NCI-H1105 (cell line): Measurements from ENCODE around the gene LAMC3.
A peak's percentile ranks its signal among the peaks of the same experiment; 100 is the strongest.

Experiments used
- DNase-seq: peaks from one replicate; lab custom pipeline; 2025; lab: John Stamatoyannopoulos, UW

The LAMC3 gene

GRCh38 chr9:131078427-131079366 is 69.7 kb downstream of the LAMC3 start:
- no peak for DNase-seq

DNA sequence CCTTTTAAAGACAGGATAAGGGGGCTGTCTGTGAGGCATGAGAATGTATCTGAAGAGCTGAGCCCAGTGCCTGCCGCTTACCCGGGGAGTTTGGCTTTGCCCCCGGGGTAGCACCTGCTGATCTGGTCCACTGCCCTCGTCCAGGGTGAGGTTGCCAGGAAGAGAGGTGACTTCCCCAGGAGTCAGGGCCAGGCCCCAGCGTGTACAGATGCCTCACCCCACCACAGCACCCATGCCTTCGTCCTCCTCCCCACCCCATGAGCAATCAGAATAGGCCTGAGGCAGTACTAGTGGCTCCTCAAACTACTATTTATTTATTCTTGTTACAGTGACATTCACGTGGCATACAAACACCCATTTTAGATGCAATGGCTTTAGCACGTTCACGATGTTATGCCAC is 71.6 kb downstream of the LAMC3 start:
- DNase-seq = no peak

- no peak for DNase-seq
Observed at GRCh38 chr9:131081868-131082267, 72.9 kb downstream of the LAMC3 start.

- DNase-seq = no peak
Observed at GRCh38 chr9:131082774-131083512, 74.0 kb downstream of the LAMC3 start.

DNA sequence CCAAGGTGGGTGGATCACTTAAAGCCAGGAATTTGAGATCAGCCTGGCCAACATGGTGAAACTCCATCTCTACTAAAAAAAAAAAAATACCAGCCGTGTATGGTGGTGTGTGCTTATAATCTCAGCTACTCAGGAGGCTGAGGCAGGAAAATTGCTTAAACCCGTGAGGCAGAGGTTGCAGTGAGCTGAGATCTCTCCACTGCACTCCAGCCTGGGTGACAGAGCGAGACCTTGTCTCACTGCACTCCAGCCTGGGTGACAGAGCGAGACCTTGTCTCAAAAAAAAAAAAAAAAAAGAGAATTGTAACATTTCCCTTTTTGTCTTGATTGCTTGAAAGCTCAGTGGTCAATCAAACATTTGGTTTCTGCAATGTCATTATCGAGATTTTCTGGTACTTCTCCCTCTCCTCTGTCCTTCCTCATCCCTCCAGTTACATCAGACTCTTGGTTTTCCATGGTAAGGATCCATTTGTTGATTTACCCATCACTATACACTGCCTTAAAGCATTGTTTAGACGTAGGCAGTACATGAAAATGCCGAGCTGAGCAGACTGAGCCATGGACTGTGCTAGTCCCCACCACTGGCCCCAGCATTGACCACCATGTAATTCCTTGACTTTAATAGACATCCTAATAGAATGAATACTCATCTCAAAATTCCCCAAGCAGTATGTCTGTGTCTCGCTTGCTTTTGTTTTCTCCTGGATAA is 75.8 kb downstream of the LAMC3 start:
- no peak for DNase-seq

- DNase-seq = no peak
Observed at GRCh38 chr9:131085370-131086122, 76.6 kb downstream of the LAMC3 start.

GRCh38 chr9:131087354-131087893 is 78.5 kb downstream of the LAMC3 start:
- no peak for DNase-seq

GRCh38 chr9:131090025-131090787 is 81.2 kb downstream of the LAMC3 start:
- no peak for DNase-seq

- DNase-seq = no peak
Observed at GRCh38 chr9:131091352-131091992, 82.5 kb downstream of the LAMC3 start.

GRCh38 chr9:131092030-131092429 is 83.1 kb downstream of the LAMC3 start:
- DNase-seq = no peak

DNA sequence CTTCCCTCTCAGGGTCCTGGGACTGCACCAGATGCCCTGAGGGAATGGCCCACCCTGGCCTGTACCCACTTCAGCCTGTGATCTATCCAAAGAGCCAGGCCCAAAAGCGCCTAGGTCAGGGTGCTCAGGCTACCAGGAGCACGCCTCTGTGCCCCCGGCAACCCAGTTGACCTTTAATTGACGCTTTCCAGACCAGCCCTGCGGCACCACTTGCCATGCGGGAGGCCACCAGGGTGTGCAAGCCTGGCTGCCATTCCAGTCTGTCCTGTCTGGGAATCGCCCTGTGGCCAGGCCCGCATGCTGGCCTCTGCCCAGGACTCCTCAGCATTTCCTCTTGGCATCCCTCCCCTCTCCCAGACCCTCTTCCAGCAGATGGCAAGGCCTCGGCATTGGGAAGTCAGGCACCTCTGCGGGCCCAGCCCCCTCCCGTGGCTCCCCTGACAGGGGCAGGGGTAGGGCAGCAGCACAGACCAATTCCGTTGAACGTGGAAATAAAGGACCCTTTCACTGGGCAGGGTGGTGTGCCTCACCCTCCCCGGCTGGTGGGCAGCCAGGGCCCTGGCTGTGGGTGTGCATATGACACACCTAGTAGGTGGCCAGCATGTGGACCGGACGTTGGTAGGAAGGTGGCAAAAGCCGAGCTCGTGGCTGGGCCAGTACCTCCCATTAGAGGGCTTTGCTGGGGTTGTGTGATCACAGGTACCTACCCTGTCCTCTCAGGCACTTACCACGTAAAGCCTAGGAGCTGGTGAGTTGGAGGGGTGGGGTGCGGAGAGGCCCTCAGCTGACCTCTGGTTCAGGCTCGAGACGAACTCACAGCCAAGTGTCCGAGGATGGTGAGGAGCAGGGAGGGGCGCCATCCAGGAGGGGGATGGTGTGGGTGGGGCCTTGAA is 83.8 kb downstream of the LAMC3 start:
- no peak for DNase-seq

GRCh38 chr9:131094015-131094414 is 85.0 kb downstream of the LAMC3 start:
- no peak for DNase-seq

- DNase-seq = no peak
Observed at GRCh38 chr9:131094622-131095021, 85.6 kb downstream of the LAMC3 start.

GRCh38 chr9:131095666-131096268 is 86.8 kb downstream of the LAMC3 start:
- no peak for DNase-seq

- DNase-seq = peak; percentile 49
Observed at GRCh38 chr9:131096269-131097125, 87.5 kb downstream of the LAMC3 start, which contains the start of gene AIF1L. Gene AIF1L (plus strand): TSS chr9:131096531. CDS start chr9:131096630, 99 bp downstream.

DNA sequence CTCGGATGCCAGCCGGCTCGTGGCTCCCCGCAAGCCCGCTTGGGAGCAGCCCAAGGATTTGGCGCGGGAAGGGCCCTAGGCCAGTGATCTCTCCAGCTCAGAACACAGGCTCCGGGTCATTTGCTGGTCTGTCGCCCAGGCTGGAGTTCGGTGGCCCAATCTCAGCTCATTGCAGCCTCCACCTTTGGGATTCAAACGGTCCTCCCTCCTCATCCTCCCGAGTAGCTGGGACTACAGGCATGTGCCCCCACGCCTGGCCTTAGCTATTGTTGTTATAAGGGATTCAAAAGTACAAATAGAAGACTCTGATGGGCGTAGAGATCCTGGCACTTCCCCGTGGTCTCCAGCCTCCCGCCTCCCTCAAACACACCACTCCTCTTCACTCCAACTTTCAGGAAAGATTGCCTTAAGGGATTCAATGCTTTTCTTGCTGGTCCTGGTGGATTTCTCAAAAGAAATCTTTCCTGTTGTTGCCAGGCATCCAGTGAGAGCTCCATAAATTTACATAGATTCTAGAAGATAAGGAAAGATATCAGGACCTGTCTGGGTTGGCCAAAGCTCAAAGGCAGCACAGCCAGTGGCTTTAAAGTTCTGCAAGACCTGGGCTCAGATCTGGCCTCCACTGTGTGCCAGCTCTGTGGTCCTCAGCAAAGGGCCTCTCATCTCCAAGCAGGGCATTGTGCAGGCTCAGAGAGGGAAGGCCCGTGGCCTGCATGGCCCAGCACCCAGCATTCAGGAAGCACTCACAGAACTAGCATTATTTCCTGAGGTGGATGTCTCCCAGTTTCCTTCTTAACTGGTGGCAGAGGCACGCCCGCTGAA is 88.4 kb downstream of the LAMC3 start:
- DNase-seq = no peak

- no peak for DNase-seq
Observed at GRCh38 chr9:131097948-131098278, 88.9 kb downstream of the LAMC3 start.
